Measurements from ENCODE around the gene HNRNPUL1. TPM values are rescaled to one million over a fixed set of nuclear protein-coding genes. Genes with fewer than 3 reads are reported as not detected.

The HNRNPUL1 gene
- total RNA-seq, 4 donors from 2014 or later: 129 to 180 (median 150) TPM

DNA sequence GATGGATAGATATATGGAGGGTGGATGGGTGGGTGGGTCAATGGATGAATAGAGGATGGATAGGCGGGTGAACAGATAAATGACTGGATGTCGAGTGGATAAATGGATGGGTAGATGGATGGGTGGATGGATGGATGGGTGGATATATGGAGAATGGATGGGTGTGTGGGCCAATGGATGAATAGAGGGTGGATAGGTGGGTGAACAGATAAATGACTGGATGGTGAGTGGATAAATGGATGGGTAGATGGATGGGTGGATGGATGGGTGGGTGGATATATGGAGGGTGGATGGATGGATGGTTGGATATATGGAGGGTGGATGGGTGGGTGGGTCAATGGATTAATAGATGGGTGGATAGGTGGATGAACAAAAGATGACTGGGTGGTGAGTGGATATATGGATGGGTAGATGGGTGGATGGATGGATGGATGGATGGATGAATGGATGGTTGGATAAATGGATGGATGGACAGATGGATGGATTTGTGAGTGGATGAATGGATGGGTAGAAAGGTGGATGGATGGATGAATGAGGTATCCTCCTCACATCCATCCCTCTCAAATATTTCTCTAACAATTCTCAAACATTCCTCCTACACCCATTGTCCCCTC lies 24.1 kb upstream of the HNRNPUL1 start:
- Histone ChIP-seq H3K9me3 (no peaks in the 10 kb centered on the region), H3K27me3 (no peaks in the 10 kb centered on the region), H3K27ac (no peak overlapping the region), H3K4me3 (replicated peaks in 1 of 3) (no peak overlapping the region), H3K36me3 (no peaks in the 10 kb centered on the region), H3K4me1 (no peaks in the 10 kb centered on the region)
- TF ChIP-seq POLR2A (IDR thresholded peaks at IDR 0.05) (no peak), CTCF (IDR thresholded peaks at IDR 0.05) (no peak)
- no peak for DNase-seq
- WGBS, 2 donors: 86 to 90% methylated on average over 2 of the region's 2 CpGs
- intact Hi-C loops (cut with DNase I): no loop called here

GRCh38 chr19:41241859-41242258 lies 22.3 kb upstream of the HNRNPUL1 start:
- H3K27me3 ChIP-seq: no peaks in the 10 kb centered on the region
- no peaks in the 10 kb centered on the region for H3K36me3 ChIP-seq
- H3K4me3 ChIP-seq (replicated peaks in 1 of 3): no peak overlapping the region
- TF ChIP-seq POLR2A (IDR thresholded peaks at IDR 0.05) (no peak), CTCF (IDR thresholded peaks at IDR 0.05) (no peak)
- DNase-seq: no peak
- 91 to 92% methylated on average over 5 of the region's 5 CpGs for WGBS, 2 donors
- intact Hi-C loops (cut with DNase I): no loop called here
- H3K27ac ChIP-seq: no peak overlapping the region
- H3K9me3 ChIP-seq: no peaks in the 10 kb centered on the region
- H3K4me1 ChIP-seq: no peaks in the 10 kb centered on the region

- no peaks in the 10 kb centered on the region for H3K9me3 ChIP-seq
- no peak for TF ChIP-seq POLR2A (IDR thresholded peaks at IDR 0.05)
- no peak for TF ChIP-seq CTCF (IDR thresholded peaks at IDR 0.05)
- intact Hi-C loops (cut with DNase I): no loop called here
- H3K4me3 ChIP-seq (replicated peaks in 1 of 3): no peak overlapping the region
- H3K4me1 ChIP-seq: no peaks in the 10 kb centered on the region
- no peak overlapping the region for H3K27ac ChIP-seq
- H3K27me3 ChIP-seq: no peaks in the 10 kb centered on the region
- 88 to 93% methylated on average over 4 of the region's 4 CpGs for WGBS, 2 donors
- H3K36me3 ChIP-seq: peaks cover 0 to 11% of the 10 kb centered on the region in 2 donors
- DNase-seq: no peak
Observed at GRCh38 chr19:41244117-41244516, 20.1 kb upstream of the HNRNPUL1 start.

- H3K4me3 ChIP-seq (replicated peaks in 1 of 3): no peak overlapping the region
- TF ChIP-seq POLR2A (IDR thresholded peaks at IDR 0.05): no peak
- no peak for TF ChIP-seq CTCF (IDR thresholded peaks at IDR 0.05)
- H3K27ac ChIP-seq: no peak overlapping the region
- H3K9me3 ChIP-seq: no peaks in the 10 kb centered on the region
- DNase-seq: no peak
- WGBS, 2 donors: 86% methylated on average over 3 of the region's 3 CpGs
- intact Hi-C loops (cut with DNase I): no loop called here
- no peaks in the 10 kb centered on the region for H3K27me3 ChIP-seq
- H3K36me3 ChIP-seq: peaks cover 0 to 19% of the 10 kb centered on the region in 2 donors
- no peaks in the 10 kb centered on the region for H3K4me1 ChIP-seq
Observed at GRCh38 chr19:41245843-41246242, 18.3 kb upstream of the HNRNPUL1 start.

GRCh38 chr19:41248895-41249294 lies 15.3 kb upstream of the HNRNPUL1 start:
- H3K27ac ChIP-seq: no peak overlapping the region
- no peak for TF ChIP-seq POLR2A (IDR thresholded peaks at IDR 0.05)
- TF ChIP-seq CTCF (IDR thresholded peaks at IDR 0.05): no peak
- no peaks in the 10 kb centered on the region for H3K27me3 ChIP-seq
- no peaks in the 10 kb centered on the region for H3K9me3 ChIP-seq
- H3K4me3 ChIP-seq (replicated peaks in 1 of 3): no peak overlapping the region
- DNase-seq: no peak
- H3K4me1 ChIP-seq: no peaks in the 10 kb centered on the region
- H3K36me3 ChIP-seq: peaks cover 0 to 23% of the 10 kb centered on the region in 2 donors
- intact Hi-C loops (cut with DNase I): no loop called here
- 92 to 95% methylated on average over 4 of the region's 4 CpGs for WGBS, 2 donors

Measured in thyroid gland (tissue), 4 donors.